ENCODE results near the gene WWOX. TPM values are rescaled to one million over a fixed set of nuclear protein-coding genes. Genes with fewer than 3 reads are reported as not detected.

Gene WWOX
- total RNA-seq, 1 experiment from 2014 or later, result 15.6 TPM

- no peak overlapping the region for H4K8ac ChIP-seq (replicated peaks; ENCODE audit: insufficient read length, low read depth, low read length)
- H2AFZ ChIP-seq (ENCODE audit: low read length), result no peak overlapping the region
- H3K56ac ChIP-seq (ENCODE audit: insufficient read length, low read depth, low read length), result no peak overlapping the region
- Mint-ChIP-seq H3K27me3 (ENCODE audit: low read depth) (no peaks in the 10 kb centered on the region; the same call in 1 of the 2 replicates), H3K27ac (no peak overlapping the region; a peak in 1 of 7 replicates), H3K9me3 (no peaks in the 10 kb centered on the region), H3K36me3 (ENCODE audit: insufficient read depth in 1 of 3, low read depth in 3 of 3) (no peaks in the 10 kb centered on the region), H3K4me1 (peaks cover 26 to 37% of the 10 kb centered on the region in 2 experiments), H3K4me3 (no peak overlapping the region)
- H3K18ac ChIP-seq (ENCODE audit: insufficient read length, low read depth, low read length), result no peak overlapping the region
- no peak overlapping the region for H3K14ac ChIP-seq (ENCODE audit: insufficient read depth, low read length)
- H2BK120ac ChIP-seq (ENCODE audit: low read depth, low read length, poor library complexity, severe bottlenecking), result no peak overlapping the region
- H3K9ac ChIP-seq (ENCODE audit: extremely low read depth, insufficient read length, low read length), result no peak overlapping the region
- no CpG with 5 or more reads among the region's 8 CpGs for whole genome bisulfite sequencing (ENCODE audit: extremely low coverage, insufficient read length, low lambda C conversion rate)
- no peaks in the 10 kb centered on the region for H3K23me2 ChIP-seq (ENCODE audit: insufficient read length, low read depth, low read length, poor library complexity, severe bottlenecking)
- H3K27me3 ChIP-seq (ENCODE audit: insufficient read depth, low read length), result no peaks in the 10 kb centered on the region
- no peaks in the 10 kb centered on the region for H3K79me2 ChIP-seq (ENCODE audit: insufficient read depth, low read length)
- H2BK12ac ChIP-seq (ENCODE audit: insufficient read length, low read depth, low read length), result no peak overlapping the region
- H2BK20ac ChIP-seq (ENCODE audit: low read depth, low read length, poor library complexity, severe bottlenecking), result no peak overlapping the region
- H2AK5ac ChIP-seq (ENCODE audit: insufficient read length, low read length), result no peak overlapping the region
- no peak overlapping the region for H2BK5ac ChIP-seq (ENCODE audit: insufficient read length, low read length)
- H3K79me1 ChIP-seq (ENCODE audit: insufficient read depth, low read depth, low read length, poor library complexity, severe bottlenecking), result no peaks in the 10 kb centered on the region
- H2BK15ac ChIP-seq (ENCODE audit: low read depth, low read length), result no peak overlapping the region
- H3K4ac ChIP-seq (ENCODE audit: low read depth, low read length), result no peak overlapping the region
- no peak overlapping the region for H4K91ac ChIP-seq (ENCODE audit: insufficient read length, low read depth, low read length)
- H3T11ph ChIP-seq (ENCODE audit: low read length), result no peak overlapping the region
- no peak for DNase-seq
- H4K20me1 ChIP-seq (ENCODE audit: control insufficient read depth, insufficient read depth, insufficient read length), result no peaks in the 10 kb centered on the region
- 0 out of 2 replicates have a peak, but pooled peaks cover 5% of the 10 kb centered on the region for H3K4me1 ChIP-seq (ENCODE audit: insufficient read depth, low read length)
- no peaks in the 10 kb centered on the region for H3K9me3 ChIP-seq (ENCODE audit: control insufficient read depth, low read depth, low read length)
- TF ChIP-seq CTCF (conservative IDR thresholded peaks at IDR 0.05), result no peak
- H3K4me2 ChIP-seq (ENCODE audit: insufficient read depth, insufficient read length, low read length), result no peak overlapping the region
- H4K5ac ChIP-seq (ENCODE audit: insufficient read length, low read depth, low read length), result no peak overlapping the region
- H3K27ac ChIP-seq (ENCODE audit: insufficient read length, low read depth, low read length), result no peak overlapping the region
- H3K23ac ChIP-seq (ENCODE audit: insufficient read length, low read depth, low read length), result no peak overlapping the region
Measured at GRCh38 chr16:79202977-79203376, 1103.5 kb downstream of the WWOX start.
